ENCODE data around the gene CFAP206.

Gene CFAP206

DNA sequence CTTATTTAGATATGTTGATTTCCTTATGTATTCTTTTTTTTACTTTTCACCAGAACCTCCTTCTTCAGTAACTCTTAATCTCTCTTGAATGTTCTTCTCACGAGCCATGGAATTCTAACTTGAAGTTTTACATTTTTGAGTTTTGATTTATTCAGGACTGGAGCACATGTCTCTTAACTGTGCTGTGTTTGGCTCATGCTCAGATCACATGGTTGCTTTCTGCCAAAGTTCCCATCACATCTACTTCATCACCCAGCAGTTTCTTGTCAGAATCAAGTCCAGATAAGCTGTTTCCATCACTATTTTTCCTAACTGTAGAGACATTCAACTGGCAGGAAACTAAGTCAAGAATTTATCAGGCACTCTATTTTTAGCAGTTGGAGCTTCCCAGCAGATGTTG lies 96.7 kb downstream of the CFAP206 start:
- DNase-seq (ENCODE audit: low read depth) = no peak
- TF ChIP-seq CTCF (IDR thresholded peaks at IDR 0.05; ENCODE audit: insufficient read depth, low read depth, low read length, missing control alignments) = no peak
- no peak overlapping the region for H3K4me3 ChIP-seq (ENCODE audit: low read depth, low read length)
